Common myeloid progenitor, CD34-positive (primary cell): Measurements from ENCODE around the gene FXYD7.

ENCODE experiments used
- CTCF ChIA-PET: fragments of 350-600 bp; sonication (Branson Sonifier 250); formaldehyde crosslinking; loops from one replicate; lab custom pipeline; 2021; ENCODE audit warnings: antibody characterized with exemption; lab: Charles Lee
- POLR2A ChIA-PET: fragments of 350-600 bp; sonication (Branson Sonifier 250); formaldehyde crosslinking; loops from one replicate; lab custom pipeline; 2021; ENCODE audit warnings: antibody characterized with exemption; lab: Charles Lee
- DNase-seq, 3 donors: peaks; one replicate each; pipeline versions ENCODE4 v3.0.0 to v3.0.0-alpha.2; 2013
- H3K27ac ChIP-seq, 2 experiments: 1 replicate in 1 of 2; 2 replicates in 1 of 2; pipeline ENCODE4 v1.7.0; 2013; ENCODE audit warnings: inconsistent platforms in 2 of 2, low read length in 2 of 2, mild to moderate bottlenecking in 2 of 2, low read depth in 1 of 2, moderate library complexity in 1 of 2; ENCODE audit not compliant: severe bottlenecking in 2 of 2, insufficient read depth in 1 of 2, poor library complexity in 1 of 2
- H3K27me3 ChIP-seq, 5 experiments: replicated peaks in 2 of 5; 1 replicate in 3 of 5; 2 replicates in 2 of 5; pipeline versions ENCODE4 v1.6.1 to v1.7.0; 2013; ENCODE audit warnings: low read length in 4 of 5, mild to moderate bottlenecking in 2 of 5, moderate library complexity in 2 of 5, inconsistent platforms in 1 of 5; ENCODE audit not compliant: insufficient read depth in 5 of 5, control insufficient read depth in 4 of 5
- H3K36me3 ChIP-seq, 4 experiments: 1 replicate in 2 of 4; 2 replicates in 2 of 4; pipeline versions ENCODE4 v1.6.1 to v1.7.0; 2013; ENCODE audit warnings: low read length in 3 of 4, control low read depth in 1 of 4, mild to moderate bottlenecking in 1 of 4; ENCODE audit not compliant: control insufficient read depth in 4 of 4, insufficient read depth in 4 of 4
- H3K4me1 ChIP-seq, 4 experiments: 1 replicate in 3 of 4; 2 replicates in 1 of 4; pipeline versions ENCODE4 v1.6.1 to v1.7.1; 2013; ENCODE audit warnings: low read length in 3 of 4, mild to moderate bottlenecking in 3 of 4, control low read depth in 1 of 4, inconsistent platforms in 1 of 4, moderate library complexity in 1 of 4; ENCODE audit not compliant: control insufficient read depth in 4 of 4, insufficient read depth in 4 of 4; ENCODE audit errors: control extremely low read depth in 1 of 4
- H3K4me3 ChIP-seq, 7 experiments: 1 replicate in 4 of 7; 2 replicates in 3 of 7; pipeline versions ENCODE4 v1.5.1 to v1.7.0; 2013; ENCODE audit warnings: mild to moderate bottlenecking in 7 of 7, low read length in 6 of 7, moderate library complexity in 6 of 7, inconsistent platforms in 2 of 7, low read depth in 2 of 7, control low read depth in 1 of 7; ENCODE audit not compliant: insufficient read depth in 4 of 7, control insufficient read depth in 1 of 7; ENCODE audit errors: extremely low read depth in 1 of 7
- H3K9me3 ChIP-seq, 5 experiments: 1 replicate in 4 of 5; 2 replicates in 1 of 5; pipeline versions ENCODE4 v1.6.1 to v1.7.1; 2013; ENCODE audit warnings: low read length in 4 of 5, mild to moderate bottlenecking in 2 of 5, inconsistent platforms in 1 of 5, low read depth in 1 of 5, moderate library complexity in 1 of 5; ENCODE audit not compliant: control insufficient read depth in 4 of 5, insufficient read depth in 2 of 5; ENCODE audit errors: control extremely low read depth in 1 of 5
- WGBS: methylation state at CpG from one replicate; pipeline ENCODE4 v1.1.5; 2013; ENCODE audit not compliant: insufficient coverage; 5-methylcytosine and 5-hydroxymethylcytosine counted together

Gene FXYD7

DNA sequence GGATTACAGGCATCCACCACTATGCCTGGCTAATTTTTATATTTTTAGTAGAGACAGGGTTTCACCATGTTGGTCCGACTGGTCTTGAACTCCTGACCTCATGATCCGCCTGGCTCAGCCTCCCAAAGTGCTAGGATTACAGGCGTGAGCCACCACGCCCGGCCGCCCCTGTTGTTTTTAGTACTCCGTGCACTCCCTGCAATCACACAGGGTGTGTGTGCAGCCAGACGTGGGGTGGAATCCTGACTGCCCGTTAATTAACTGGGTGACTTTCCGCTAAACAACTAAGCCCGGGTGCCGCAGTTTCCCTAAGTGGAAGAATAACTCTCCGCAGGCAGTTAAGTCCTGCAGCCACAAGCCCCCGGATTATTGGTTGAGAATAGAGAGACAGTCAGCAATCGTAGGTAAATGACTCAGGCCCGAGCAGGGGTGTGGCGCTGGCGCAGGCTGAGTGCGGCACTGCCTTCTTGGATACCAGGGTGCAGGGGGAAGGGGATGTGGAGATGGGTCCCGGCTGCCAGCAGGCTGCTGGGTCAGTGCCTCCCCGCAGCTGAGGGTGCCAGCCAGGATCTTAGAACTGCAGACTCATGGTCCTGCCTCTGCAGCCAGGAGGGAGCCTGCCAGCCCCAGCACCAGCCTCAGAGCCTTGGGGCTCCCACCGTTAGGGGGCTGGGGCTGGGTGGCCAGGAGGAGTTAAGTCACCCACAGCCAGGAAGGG lies 33.5 kb upstream of the FXYD7 start:
- peaks cover 0 to 15% (median 8%) of the 10 kb centered on the region in 4 experiments for H3K4me1 ChIP-seq
- POLR2A ChIA-PET: no interaction called here
- CTCF ChIA-PET: interaction anchor here (1.0 to 3.5 kb wide), 2 partner anchors 27 to 42 kb away, joined by 3 to 24 read pairs; partner anchors contain the start of gene LGI4
- 65% methylated on average over 18 of the region's 22 CpGs for WGBS
- no peaks in the 10 kb centered on the region for H3K27me3 ChIP-seq
- H3K27ac ChIP-seq: no peak overlapping the region
- DNase-seq: peak in 2 of 3 donors; percentile 57 to 72
- no peaks in the 10 kb centered on the region for H3K9me3 ChIP-seq
- no peaks in the 10 kb centered on the region for H3K36me3 ChIP-seq
- no peak overlapping the region for H3K4me3 ChIP-seq

GRCh38 chr19:35110974-35111373 lies 32.1 kb upstream of the FXYD7 start:
- POLR2A ChIA-PET: no interaction called here
- H3K4me3 ChIP-seq: no peak overlapping the region
- H3K4me1 ChIP-seq: peaks cover 0 to 28% (median 16%) of the 10 kb centered on the region in 4 experiments

DNA sequence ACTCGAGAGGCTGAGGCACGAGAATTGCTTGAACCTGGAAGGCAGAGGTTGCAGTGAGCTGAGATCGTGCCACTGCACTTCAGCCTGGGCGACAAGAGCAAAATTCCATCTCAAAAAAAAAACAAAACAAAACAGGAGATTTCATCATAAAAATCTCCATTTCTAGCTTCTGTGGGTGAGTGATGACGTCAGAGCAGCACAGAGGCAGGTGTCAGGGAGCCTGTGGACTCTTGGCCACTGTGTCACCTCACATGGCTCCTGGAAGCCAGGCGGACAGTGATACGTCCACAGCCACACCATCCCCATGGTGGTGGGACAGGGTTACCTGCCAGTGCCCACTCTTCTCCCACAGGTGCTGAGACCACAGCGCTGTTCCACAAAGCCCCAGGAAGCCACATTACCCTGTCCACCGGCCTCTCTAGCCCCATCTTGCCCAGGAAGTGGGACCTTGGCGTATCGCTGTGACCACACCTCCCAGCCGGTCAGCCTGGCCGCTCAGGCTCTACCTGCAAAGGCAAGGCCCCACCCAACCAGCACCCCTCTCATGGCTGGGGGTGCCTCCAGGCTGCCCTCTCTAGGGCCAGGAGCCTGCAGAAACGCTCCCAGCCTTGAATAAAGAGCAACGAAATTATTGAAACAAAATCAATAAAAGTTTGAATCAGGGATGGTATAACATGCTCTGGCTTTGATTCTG lies 29.9 kb upstream of the FXYD7 start:
- H3K36me3 ChIP-seq: no peaks in the 10 kb centered on the region
- CTCF ChIA-PET: interaction anchor here (0.9 to 3.5 kb wide), 4 partner anchors 12 to 23 kb away, joined by 3 to 24 read pairs (median 7); partner anchors contain the start of gene LGI4
- H3K27me3 ChIP-seq: no peaks in the 10 kb centered on the region
- peaks cover 0 to 47% (median 20%) of the 10 kb centered on the region in 4 experiments for H3K4me1 ChIP-seq
- 95% methylated on average over 10 of the region's 15 CpGs for WGBS
- DNase-seq: no peak
- H3K27ac ChIP-seq: no peak overlapping the region
- POLR2A ChIA-PET: no interaction called here
- H3K4me3 ChIP-seq: no peak overlapping the region
- H3K9me3 ChIP-seq: no peaks in the 10 kb centered on the region

More at GRCh38 chr19:35110974-35111373, 32.1 kb upstream of the FXYD7 start:
- DNase-seq: no peak
- no peak overlapping the region for H3K27ac ChIP-seq
- no peaks in the 10 kb centered on the region for H3K36me3 ChIP-seq
- H3K9me3 ChIP-seq: no peaks in the 10 kb centered on the region
- CTCF ChIA-PET: interaction anchor here (1.1 to 3.5 kb wide), 5 partner anchors 9 to 25 kb away, joined by 3 to 24 read pairs (median 5); partner anchors contain the start of gene LGI4
- H3K27me3 ChIP-seq: no peaks in the 10 kb centered on the region
- WGBS: 80% methylated on average over 1 of the region's 9 CpGs

DNA sequence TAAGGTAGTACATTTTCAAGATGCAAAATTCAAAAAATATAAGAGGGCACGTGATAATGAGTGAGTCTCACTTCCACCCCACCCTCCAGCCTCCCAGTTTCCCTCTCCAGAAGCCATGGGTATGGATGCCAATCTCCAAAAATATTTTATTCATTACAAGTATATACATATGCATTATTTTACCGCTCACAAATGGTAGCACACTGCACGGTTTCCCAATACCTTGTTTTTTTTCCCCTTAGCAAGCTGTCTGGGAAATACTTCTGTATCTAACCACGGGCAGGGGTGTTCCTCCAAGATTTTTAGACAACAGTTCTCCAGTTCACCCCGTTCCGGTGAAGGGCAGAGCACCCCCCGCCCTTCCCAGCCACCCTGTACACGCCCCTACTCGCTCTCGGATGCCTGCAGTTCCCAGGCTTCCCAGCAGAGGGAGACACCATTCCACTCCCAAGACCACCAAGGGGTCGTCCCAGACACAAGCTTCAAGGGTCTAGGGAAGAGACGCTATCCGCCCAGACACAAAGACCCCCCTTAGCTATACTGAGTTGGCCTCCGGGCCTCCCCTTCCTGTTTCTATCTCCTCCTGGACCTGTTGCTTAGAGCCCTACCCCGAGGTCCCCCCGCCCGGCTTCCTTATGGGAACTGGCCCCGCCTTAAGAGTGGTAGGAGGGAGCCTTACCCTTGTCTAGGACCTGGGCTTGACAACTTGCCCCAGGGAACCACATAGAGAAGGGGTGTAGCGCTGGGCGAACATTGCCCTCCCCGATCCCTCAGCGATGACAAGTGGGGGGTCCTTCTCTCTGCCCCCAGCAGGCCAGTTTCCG lies 28.5 kb upstream of the FXYD7 start:
- 3% methylated on average over 17 of the region's 23 CpGs for WGBS
- H3K4me3 ChIP-seq: peak overlapping the region in 6 of 7 experiments; percentile 36 to 73 (median 54)
- no peak overlapping the region for H3K27ac ChIP-seq
- no peaks in the 10 kb centered on the region for H3K9me3 ChIP-seq
- peaks cover 1 to 59% (median 32%) of the 10 kb centered on the region in 4 experiments for H3K4me1 ChIP-seq
- CTCF ChIA-PET: interaction anchor here (0.9 to 3.3 kb wide), 11 partner anchors 9 to 152 kb away, joined by 3 to 54 read pairs (median 3); partner anchors contain the start of genes FXYD7 and LGI4
- peak; percentile 82 to 88 (median 83) for DNase-seq
- no peaks in the 10 kb centered on the region for H3K27me3 ChIP-seq
- H3K36me3 ChIP-seq: no peaks in the 10 kb centered on the region
- POLR2A ChIA-PET: no interaction called here

GRCh38 chr19:35115177-35115951 lies 27.7 kb upstream of the FXYD7 start, which contains the start of gene FXYD3:
Gene FXYD3 (plus strand): TSS chr19:35115823. CDS start chr19:35119377, 3,554 bp downstream.
- no peak for DNase-seq
- POLR2A ChIA-PET: no interaction called here
- CTCF ChIA-PET: interaction anchor here (0.9 to 3.3 kb wide), 13 partner anchors 8 to 151 kb away, joined by 3 to 54 read pairs (median 3); partner anchors contain the start of genes FXYD7 and LGI4
- Histone ChIP-seq H3K4me3 (peak within 1 kb of the TSS in 6 of 7 experiments; percentile 36 to 73 (median 54)), H3K4me1 (peaks cover 1 to 58% (median 31%) of the 10 kb centered on the region in 4 experiments), H3K27ac (no peak within 1 kb of the TSS), H3K9me3 (no peaks in the 10 kb centered on the region), H3K36me3 (no peaks in the 10 kb centered on the region), H3K27me3 (no peaks in the 10 kb centered on the region)
- WGBS: 92% methylated on average over 7 of the region's 14 CpGs
